GM21390 (cell line): ENCODE measurements around the gene KCNQ2.

Experiments used
- ATAC-seq: cut with Tn5 transposase; IDR thresholded peaks from one replicate; pipeline ENCODE4 v1.9.1; 2021; ENCODE audit not compliant: unreplicated experiment

Gene KCNQ2

DNA sequence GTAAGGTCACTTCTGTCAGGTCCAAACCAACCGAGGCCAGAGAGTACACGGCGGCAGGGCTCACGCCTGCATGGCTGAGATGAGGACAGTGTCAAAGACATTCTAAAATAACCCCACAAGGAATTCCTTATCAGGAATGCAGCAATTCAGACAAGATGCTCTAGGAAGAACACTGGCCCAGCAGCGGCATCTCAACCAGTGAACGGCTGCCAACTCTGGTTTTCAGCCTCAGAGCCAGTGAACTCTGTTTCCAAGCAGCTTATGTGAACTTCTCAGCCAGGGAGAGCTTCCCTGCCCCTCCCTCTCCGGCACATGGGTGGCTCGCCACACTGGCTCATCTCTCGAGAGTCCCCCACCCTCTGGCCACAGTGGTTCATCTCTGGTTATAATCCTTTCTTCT is 36.9 kb downstream of the KCNQ2 start:
- ATAC-seq, result no peak

DNA sequence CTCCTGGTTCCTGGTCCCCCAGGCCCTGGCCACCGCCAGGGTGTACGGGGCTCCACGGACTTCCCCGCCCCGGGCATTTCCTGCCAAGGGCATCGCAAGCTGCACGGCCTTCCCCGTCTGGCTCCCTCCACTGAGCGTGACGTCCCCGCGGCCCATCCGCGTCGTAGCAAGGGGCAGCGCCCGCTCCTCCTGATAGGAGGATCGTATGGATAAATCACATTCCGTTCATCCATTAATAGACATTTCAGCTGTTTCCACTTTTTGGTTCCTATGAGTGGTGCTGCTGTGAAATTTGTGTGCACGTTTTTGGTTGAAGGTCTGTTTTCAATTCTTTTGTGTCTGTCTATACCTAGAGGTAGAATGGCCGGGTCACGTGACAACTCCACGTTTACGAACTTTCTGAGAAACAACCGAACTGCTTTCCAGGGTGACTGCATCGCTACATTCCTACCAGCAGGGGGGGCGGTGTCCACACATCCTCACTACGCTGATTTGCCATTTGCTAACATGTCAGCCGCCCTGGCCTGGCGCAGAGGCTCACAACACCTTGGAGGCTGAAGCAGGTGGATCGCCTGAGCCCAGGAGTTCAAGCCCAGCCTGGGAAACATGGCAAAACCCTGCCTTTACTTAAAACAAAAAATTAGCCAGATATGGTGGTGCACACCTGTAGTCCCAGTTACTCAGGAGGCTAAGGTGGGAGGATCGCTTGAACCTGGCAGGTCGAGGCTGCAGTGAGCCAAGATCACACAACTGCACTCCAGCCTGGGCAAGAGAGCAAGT is 37.7 kb downstream of the KCNQ2 start:
- no peak for ATAC-seq

DNA sequence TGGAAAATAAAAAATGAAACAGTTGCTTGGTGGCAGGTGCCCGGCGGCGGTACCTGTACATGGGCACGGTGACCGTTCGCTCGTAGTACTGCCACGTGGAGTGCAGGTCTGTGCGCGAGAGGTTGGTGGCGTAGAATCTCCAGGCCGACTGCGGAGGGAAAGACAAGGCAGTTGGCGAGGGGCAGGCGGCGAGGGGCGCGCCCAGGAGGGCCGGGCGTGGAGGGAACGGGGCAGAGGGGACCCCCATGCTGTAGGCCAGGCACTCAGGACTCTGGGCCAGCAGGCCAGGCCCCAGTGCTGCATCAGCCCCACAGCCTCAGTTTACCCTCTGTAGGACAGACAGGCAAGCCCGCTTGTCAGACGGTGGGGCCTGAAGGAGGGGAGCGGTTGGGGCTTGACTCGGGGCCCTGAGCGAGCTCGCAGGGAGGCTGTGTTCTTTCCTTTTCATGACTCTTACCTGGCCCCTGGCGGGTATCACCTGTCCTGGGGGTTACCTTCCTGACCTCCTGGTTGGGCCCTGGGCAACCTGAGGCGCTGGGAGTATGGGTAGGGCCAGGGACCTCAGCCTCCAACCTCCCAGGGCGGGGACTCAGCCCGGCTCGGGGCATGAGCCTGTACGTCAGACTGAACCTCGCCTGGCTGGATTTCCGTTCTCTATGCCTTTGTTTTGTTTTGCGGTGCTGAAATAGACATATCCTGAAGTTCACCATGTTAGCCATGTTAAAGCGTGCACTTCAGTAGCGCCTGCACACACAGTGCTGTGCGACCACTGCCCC is 38.5 kb downstream of the KCNQ2 start:
- ATAC-seq, result no peak

DNA sequence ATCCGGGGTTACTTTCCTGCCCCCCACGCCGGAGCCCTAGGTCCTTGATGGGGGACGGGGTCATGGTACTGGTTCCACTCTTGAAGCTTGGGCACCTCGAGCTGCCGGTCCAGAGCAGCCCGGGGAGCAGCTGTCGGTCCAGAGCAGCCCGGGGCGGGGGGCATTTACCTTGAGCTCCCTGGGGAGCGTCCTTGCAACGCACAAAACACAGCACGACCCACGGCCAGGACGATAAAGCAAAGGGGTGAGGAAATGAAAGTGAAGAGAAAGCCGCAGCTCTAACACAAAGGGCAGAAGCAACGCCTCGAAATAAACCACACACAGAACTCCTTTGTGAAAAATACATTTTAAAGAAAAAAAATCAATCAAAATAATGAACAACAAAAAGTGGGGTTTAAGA is 39.1 kb downstream of the KCNQ2 start:
- ATAC-seq, result no peak

DNA sequence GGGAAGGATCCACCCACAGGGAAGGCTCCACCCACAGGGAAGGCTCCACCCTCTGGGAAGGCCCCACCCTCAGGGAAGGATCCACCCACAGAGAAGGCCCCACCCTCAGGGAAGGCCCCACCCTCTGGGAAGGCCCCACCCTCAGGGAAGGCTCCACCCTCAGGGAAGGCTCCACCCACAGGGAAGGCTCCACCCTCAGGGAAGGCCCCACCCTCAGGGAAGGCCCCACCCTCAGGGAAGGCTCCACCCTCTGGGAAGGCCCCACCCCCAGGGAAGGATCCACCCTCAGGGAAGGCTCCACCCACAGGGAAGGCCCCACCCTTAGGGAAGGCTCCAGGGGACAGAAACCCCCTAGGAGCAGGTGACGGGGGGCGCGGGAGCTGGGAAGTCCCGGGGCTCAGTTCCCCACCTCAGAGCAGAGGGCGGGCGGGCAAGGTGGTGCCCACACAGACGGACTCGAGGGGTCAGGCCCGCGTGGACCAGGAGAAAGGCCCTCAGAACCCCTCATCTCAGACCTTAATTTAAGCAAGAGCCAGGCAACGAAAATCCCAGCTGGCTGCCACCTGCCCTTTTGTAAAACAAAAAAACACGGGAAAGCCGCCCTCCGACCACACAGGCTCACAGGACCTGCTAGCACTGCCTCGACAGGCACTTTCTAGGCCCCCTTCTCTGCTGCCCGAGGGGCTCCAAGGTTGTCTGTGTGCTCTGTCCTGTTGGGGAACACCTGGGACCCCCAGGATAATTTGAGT is 39.7 kb downstream of the KCNQ2 start:
- no peak for ATAC-seq

DNA sequence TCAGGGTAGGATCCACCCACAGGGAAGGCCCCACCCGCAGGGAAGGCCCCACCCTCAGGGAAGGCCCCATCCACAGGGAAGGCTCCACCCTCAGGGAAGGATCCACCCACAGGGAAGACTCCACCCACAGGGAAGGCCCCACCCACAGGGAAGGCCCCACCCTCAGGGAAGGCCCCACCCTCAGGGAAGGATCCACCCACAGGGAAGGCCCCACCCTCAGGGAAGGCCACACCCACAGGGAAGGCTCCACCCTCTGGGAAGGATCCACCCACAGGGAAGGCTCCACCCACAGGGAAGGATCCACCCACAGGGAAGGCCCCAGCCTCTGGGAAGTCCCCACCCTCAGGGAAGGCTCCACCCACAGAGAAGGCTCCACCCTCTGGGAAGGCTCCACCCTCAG is 40.5 kb downstream of the KCNQ2 start:
- no peak for ATAC-seq

DNA sequence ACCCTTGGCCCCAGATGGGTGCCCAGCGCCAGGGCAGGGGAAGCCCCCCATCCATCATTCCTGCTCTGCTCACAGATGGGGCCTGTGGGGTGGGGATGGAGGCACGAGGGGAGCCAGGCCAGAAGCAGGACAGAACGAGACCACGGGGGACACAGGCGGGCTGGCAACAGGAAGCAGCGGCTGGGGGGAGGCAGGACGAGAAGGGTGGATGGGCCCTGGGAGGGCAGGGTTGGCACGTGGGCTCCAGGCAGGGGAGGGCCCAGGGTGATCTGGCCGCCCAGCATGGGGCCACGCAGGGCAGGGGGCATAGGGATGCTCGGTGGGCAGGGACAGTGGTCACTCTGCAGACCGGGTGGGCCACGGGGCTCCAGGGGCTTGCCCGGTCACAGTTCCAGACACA is 41.6 kb downstream of the KCNQ2 start:
- no peak for ATAC-seq

DNA sequence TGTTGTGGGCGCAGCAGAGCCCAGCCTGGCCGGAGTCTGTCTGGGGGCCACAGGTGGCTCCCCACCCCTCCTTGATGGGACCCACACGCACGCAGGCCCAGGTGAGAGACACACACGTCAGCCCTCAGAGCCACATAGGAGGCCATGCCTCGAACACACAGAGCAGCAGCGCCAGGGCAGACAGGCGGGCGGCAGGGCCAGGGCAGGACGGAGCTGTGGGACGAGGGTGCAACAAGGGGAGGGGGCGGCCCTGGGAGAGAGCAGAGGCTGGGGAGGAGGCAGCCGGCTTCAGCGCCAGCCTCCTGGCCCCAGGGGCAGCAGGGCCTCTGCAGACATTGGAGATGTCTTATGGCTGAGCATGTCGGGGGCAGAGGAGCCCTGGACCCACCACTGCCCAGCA is 42.5 kb downstream of the KCNQ2 start:
- no peak for ATAC-seq

DNA sequence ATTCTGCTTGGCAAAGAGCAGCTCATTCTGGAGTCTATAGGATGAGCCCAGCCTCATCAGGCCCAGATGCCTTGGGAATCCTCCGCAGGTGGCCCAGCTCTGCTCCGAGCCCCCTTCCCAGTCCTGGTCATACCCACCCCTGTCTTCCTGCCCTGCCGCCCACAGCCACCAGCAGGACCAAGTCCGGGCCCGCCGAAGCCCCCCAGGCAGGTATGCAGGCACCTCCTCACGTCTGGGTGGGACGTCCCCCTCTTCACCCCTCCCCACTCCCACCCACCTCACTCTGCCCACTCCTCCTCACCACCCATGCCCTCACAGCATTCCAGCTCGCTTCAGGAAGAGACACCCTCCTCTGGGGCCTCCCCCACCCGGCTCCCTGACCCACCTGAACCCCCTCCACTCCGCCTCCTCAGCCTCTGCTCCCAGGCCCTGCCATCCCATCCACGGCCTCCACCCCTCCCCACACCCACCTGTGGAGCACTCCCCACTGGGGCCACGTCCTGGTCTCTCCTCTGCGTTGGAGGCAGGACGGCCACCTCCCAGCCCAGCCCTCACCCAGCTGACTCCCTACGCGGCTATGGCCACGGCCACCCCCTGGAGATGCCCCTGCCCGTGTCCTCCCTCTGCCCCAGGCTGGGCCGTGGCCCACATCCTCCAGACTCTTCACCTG is 43.4 kb downstream of the KCNQ2 start:
- no peak for ATAC-seq

DNA sequence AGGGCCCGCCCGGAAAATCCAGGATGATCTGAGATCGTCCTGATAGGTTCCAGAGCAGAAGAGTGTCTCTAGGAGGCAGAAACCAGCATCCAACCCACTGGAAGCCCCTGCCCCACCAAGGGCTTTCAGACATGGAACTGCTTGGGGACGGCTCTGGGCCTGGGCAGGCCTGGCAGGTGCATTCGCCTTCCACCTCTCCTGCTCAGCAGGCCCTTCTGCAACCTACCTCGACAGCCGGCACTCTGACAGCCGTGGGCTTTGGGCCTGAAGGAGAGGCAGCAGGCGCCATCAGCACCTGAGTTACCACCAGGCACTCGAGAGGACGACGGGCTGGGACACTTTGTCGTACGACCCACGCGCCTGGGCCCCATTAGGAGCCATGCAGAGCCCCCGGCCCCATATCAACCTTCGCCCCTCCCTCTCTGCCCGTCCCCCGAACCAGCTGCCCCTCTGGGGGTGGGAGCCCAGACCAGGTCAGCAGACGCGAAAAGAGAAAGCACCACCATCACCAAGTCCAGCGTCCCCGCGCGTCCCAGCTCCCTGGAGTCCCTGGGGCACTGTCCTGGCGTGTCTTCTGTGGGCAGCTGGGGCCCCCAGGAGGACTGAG is 44.6 kb downstream of the KCNQ2 start:
- ATAC-seq, result no peak

DNA sequence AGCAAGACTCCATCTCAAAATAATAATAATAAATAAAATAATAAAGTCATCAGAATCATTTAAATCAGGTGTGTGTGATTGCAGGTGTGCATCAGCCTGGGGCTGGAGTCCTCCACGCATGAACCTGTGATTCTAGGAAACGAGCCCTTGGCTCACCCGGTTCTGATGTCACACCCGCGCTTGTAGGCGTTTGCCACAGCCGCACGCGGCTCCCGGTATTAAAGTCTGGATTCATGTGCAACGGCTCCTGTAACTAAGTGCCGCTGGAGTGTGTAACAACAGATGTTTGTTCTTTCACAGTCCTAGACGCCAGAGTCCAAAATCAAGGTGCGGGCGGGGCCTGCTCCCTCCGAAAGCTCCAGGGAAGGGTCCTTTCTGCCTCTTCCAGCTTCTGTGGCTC is 45.2 kb downstream of the KCNQ2 start:
- no peak for ATAC-seq

DNA sequence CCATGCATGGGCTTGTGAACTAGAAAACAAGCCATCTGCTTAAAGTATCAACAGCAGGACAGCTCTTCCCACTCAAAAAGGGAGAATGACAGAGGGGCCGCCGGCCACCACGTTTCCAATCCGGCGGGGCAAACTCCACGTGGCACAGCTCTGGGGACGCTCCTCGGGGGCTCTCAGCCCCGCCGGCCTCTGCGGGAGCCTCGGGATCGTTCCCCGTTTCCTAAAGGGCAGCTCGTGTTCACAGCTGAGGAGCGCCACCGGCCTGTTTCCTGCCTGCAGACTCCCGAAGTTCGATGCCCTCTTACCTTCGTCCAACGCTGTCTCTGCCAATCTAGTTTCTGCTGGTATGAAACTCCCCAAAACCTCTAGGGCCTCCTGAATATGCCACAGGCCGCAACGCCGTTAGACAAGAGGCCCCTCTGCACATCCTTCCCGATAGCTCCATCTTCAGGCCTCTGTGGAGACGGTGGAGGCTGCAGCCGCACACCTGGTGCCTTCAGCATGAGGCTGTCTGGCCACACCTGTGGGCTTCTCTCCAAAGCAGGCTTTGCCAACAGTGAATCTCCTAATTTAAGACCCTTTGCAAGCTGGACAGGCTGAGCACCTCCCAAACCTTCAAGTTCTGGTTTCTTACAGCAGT is 46.5 kb downstream of the KCNQ2 start:
- no peak for ATAC-seq

DNA sequence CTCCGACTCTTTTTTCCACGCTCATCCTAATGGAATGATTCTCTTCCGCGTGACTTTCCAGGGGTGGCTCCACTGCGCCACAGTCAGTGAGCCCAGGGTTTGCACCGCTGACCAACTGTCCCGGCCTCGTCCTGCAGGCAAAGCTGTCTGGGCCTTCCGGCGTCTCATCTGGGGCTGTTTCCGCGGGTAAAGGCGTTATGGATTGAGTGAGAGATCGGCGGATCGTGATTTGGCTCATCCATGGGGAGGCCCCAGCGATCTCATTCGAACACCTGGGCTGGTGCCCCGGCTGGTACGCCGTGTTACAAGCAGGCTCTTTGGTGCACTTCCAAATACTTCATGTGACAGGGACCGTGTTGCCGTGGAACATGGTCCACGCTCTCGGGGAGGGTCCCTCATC is 47.8 kb downstream of the KCNQ2 start:
- ATAC-seq, result no peak

DNA sequence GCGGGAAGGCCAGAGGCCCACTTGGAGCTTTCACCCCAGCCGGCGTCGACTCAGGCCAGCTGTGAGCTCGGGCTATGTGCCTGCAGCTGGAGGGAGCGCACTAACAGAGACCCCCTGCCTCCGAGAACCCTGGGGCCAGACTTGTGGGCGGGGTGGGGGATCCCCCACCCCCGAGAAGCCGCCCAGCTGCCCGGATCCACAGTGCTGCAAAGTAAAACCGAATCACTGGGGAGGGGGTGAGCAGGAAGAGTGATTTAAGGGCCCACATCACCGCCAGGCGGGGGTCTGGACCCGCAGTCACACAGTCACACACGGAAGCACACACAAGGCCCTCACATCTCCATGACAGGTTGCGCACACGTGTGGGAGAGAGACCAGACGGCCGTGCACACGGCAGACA is 48.7 kb downstream of the KCNQ2 start:
- ATAC-seq, result no peak

DNA sequence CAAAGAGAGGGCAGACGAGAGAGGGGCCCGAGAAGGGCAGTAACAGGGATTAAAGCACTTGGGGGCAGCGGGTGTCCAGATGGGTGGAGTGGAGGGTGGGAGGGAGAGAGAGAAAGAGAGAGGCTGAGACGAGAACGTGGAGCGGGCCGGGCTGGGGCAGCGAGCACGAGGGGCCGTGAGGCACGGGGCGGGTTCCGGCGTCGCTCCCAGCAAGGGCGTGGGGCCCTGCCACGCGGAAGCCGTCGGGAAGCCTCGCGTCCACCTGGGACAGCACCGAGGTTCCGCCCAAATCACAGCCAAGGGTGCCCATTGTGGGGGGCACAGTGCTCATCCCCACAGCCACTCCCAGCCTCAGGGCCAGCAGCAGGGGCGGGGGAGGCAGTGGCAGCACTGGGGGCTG is 49.8 kb downstream of the KCNQ2 start:
- no peak for ATAC-seq

DNA sequence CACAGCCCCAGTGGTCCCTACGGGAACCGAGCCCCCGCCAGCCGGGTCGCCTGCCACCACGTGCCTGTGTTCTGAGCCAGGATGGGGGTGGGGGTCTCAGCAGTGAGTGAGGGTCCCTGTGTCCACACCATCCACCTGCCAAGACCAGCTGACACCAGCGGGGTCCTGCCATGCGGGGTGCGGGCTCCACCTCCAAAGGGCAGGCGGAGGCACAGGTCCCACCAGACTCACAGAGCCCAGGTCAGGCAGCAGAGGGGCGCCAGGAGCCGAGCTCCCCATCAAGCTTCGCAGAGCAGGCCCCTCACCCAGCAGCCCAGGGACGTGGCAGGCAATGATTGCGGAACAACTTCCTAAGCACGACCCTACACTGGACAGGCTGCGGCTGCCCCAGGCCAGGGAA is 50.5 kb downstream of the KCNQ2 start:
- no peak for ATAC-seq

DNA sequence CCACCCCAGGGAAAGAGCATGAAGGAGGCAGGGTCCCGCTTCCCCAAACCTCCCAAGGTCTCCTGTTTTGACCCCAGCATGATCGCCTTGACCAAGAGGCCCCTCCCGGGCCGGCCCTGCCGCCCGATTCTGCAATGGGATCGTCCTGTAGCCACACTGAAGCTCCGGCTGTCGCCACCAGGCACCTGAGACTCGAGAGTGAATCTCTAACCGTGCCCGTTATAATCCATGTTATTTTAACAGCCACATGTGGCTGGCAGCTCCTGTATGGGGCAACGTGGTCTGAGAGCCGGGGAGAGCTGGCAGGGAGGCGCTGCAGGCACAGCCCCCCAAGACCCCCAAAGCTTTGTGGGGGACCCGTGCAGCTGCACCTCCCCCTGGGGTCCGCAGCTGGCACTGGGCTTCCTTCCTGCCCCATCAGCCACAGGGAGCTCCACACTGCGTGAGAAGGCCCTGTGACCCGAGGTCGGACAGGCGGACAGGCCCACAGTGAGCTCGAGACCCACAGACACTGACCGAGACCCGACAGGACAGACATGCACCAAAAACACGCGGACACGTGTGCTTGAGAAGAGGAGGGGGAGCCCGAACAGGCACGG is 51.3 kb downstream of the KCNQ2 start:
- ATAC-seq, result no peak

DNA sequence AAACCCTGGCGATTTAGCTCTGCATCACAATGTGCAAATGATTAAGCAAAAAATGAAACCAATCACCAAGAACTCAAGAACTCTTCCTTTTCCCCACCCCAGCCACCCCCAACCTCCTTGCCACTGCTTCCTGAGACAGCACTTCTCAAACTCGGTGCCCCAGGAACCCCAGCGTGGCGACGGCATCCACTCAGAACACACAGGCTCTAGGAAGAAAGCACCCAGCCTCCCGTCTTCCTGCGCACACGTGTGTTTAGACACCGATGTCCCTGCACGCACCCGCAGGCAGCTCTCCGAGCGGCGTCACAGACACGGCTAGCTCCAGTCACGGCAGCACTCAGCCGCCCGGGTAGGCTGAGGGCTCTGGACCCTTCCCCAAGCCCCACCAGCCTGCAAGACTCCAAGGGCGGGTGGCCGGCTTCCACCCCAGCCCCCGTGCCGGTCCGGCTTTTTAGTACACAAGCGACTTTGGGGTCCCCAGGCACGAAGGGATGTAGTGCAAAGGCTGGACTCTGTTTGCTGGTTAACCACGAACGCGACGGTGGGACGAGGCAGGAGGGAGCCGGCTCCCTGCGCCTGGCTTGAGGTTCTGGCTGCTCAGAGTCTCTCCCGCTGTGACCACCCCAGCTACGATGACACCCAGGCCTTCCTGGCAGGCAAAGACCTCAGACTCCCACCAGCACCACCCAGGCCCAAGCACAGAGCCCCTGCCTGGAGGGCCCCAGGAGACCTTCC is 51.9 kb downstream of the KCNQ2 start:
- ATAC-seq, result no peak

DNA sequence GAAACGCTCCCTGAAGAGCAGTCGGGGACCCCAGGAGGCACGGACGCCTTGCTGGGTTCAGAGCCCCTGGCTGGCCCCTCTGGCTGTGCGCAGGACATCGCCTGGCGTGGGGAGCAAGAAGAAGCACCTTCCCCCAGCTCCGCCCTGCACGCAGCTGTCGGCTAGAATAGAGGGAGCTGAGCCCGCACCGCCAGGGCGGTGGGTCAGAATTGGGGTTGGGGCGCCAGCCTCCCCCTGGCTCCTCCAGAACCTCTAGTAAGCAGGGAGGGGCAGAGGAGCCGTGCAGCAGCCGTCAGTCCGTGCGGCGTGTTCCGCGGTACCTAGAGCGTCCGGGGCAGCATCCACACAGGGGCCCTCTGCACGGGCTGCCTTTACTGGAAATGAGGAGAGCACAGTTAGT is 53.2 kb downstream of the KCNQ2 start:
- ATAC-seq, result no peak
